Superior temporal gyrus (tissue), 1 donor: ENCODE results near the gene SSH2.
A peak's percentile ranks its signal among the peaks of the same experiment; 100 is the strongest.

Experiments used
- DNase-seq: peaks from one replicate; pipeline ENCODE4 v3.0.0-alpha.2; 2016; ENCODE audit errors: extremely low spot score

Gene SSH2

DNA sequence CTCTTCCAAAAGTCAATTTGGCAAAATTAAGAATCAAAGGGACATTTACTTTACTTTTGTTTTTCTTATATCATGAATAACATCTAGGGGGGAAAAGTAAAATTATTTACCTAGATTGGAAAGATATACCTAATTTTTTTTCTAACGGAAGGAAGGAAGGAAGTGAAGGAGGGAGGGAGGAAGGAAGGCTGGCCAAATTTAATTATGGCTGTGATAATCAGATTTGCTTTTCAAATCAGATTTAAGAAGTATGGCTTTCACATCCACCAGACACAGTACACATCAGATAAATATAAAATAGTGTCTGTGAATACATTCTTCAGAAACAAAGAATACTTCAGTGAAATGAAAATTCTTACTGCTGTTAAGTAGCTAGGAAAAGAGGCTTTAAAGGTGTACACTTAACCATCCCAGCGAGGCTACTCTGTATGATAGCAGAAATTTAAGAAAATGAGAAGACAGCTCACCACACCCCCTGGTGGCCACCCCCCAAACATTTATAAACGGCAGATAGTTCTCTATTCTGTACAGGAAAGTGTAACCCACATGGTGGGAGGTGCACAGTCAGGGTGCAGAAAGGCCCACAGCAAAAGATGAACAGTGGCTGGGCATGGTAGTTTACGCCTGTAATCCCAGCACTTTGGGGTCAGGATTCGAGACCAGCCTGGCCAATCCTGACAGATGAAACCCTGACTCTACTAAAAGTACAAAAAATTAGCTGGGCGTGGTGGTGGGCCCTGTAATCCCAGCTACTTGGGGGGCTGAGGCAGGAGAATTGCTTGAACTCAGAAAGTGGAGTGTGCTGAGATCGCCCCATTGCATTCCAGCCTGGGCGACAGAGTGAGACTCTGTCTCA, 150.8 kb downstream of the SSH2 start:
- peak; percentile 89 for DNase-seq

DNA sequence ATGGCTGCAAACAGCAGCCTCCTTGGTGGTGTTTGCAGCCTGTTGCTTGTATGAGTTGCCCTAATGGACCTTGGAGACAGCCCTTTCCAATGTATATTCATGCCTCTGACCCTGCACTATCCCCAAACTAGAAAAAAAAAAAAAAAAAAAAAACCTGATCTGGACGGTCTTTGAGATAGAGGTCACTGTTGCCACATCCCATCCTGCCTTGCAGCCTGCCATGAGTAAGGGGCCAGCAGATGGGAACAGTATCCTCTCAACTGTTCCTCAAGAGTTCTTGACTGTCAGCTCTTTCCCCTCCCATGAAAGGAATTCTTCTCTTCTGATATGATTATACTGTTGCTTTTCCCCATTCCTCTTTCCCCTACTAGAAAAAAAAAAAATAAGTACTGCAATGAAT, 152.4 kb downstream of the SSH2 start:
- DNase-seq, result no peak

GRCh38 chr17:29776026-29776425, 154.0 kb downstream of the SSH2 start:
- DNase-seq, result no peak

- no peak for DNase-seq
Measured at GRCh38 chr17:29772981-29773380, 157.0 kb downstream of the SSH2 start.

DNA sequence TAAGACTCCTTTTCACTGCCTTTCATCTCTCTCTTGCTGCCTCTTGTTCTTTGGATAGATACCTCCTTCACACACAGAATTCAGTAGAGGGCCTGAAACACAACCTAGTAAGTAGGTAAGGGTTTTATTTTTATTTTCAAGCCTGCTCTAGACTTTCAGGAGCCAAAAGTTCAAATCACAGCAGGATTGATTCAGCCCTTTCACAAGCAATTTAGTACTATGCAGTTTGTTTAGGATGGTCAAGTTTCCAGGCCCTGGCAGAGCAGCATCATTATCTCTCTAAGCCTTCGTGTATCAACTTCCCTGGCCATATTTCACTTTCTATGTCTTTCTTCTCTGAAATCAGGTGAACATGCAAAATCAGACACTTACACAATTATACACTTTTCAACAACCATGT, 158.5 kb downstream of the SSH2 start:
- no peak for DNase-seq

GRCh38 chr17:29769225-29769624, 160.8 kb downstream of the SSH2 start:
- no peak for DNase-seq

DNA sequence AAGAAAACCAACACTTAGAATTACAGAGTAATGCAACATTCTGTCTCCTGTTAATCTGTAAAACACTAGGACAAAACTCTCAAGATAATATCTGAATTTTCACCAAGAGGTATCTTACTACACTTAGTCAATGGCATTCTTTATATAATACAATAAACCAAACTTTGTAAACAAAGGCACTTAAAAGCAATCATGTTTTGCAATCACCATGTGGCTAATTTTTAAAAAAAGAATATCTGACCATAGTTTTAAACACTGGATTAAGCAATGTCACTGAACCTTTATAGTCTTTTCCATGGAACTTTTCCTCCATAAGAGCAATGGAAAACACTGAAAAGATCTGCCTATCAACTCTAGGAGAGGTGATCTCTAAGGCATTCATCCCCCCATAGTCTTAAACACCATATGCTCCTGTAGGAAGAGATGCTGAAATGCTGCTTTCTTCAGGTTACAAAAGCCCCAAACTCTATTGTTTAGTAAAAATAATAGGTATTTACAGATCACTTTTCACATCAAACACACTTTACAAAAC, 163.2 kb downstream of the SSH2 start:
- no peak for DNase-seq

DNA sequence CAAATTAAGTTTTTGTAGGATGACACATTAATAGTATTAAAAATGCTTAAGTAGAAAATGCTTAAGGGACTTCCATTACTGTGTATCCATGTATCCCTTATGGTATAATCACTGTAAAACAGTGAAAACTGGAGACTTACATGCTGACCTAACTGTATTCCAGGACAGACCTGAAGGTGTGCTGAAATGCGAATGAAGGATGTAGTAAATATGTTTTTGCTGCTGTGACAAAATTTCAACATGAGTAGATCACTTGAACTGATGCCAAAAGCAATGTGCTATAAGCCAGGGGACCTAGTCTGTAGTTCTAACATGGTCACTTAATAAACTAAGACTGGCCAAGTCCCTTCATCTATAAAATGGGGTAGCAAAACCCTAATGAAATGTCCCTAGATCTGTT, 165.3 kb downstream of the SSH2 start:
- DNase-seq, result no peak

DNA sequence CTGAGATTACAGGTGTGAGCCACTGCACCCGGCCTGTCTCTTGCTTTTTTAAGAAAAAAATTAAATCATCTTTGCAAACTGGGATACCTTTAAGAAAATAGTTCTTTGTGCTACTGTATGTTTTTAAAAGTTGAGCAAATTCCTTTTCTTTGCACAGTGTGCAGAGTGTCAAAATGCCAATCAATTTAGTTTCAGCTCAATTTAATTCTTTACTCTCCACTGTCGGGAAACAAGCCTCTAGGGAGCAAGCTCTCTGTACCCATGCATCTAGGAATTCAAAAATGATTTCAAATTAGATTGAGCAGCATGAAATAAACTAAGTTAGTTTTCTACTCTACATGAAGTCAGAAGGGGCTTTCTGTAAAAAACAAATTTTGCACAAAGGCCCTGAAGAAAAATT, 165.8 kb downstream of the SSH2 start:
- DNase-seq, result no peak

- DNase-seq, result no peak
Measured at GRCh38 chr17:29763273-29763672, 166.8 kb downstream of the SSH2 start.

GRCh38 chr17:29761040-29761761, 168.8 kb downstream of the SSH2 start:
- DNase-seq, result peak; percentile 77

DNA sequence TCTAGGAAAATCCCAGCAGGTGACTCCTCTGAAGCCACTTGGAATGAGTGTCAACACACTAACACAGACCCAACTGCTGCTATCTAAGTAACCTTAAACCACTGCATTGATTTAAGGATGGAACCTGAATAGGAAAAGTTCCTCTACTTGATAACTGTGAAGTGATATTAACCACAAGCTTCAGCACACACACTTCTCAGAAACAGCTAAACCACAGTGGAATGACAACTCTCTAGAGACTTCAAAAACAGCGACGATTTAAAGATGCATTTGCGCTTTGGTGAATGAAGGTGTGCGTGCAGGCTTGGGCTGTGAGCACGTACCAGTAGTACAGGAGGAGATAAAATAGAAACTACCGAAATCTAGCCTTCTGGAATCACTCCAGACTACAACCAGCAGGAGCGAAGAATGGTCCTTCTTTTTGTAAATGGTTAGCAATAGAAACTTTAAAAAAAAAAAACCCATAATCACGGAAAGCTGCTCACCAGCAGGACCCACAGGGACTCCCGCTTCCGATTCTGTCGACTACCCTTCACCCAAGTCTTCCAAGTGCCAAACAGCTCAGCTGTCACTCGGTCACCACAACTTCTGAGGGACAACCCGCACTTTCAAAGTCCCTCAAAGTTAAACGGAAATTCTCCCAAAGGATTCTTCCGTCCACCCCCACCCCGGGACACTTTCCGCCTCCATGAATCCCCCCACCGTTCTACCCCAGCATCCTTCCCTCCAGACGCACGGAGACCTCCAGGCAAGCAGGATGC, 169.6 kb downstream of the SSH2 start:
- DNase-seq, result peak; percentile 50

- DNase-seq, result no peak
Measured at GRCh38 chr17:29758255-29758654, 171.8 kb downstream of the SSH2 start.

- DNase-seq, result no peak
Measured at GRCh38 chr17:29757788-29758187, 172.2 kb downstream of the SSH2 start.

DNA sequence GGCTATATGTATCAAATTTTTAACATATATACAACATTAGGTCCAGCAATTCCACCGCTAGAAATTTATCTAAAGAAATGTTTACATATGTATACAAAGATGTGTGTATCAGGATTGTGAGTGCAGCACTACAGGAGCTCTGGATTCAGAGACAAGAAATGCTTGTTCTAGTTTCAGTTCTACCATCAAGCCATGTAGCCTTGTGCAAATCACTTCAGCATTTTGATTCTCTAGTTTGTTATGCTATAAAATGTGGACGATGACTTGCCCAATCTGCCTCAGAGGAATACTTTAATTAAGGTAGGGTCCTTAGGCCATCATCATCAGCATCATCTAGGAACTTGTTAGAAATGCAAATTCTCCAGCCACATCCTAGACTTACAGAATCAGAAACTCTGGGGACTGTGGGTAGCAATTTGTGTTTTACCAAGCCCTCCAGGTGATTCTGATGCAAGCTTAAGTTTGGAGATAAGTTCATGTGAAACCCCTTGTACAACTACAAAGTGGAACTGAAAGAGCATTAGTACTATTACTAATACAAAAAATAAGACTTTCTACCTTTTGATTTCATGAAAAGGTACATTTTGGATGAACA, 176.1 kb downstream of the SSH2 start:
- DNase-seq, result no peak

DNA sequence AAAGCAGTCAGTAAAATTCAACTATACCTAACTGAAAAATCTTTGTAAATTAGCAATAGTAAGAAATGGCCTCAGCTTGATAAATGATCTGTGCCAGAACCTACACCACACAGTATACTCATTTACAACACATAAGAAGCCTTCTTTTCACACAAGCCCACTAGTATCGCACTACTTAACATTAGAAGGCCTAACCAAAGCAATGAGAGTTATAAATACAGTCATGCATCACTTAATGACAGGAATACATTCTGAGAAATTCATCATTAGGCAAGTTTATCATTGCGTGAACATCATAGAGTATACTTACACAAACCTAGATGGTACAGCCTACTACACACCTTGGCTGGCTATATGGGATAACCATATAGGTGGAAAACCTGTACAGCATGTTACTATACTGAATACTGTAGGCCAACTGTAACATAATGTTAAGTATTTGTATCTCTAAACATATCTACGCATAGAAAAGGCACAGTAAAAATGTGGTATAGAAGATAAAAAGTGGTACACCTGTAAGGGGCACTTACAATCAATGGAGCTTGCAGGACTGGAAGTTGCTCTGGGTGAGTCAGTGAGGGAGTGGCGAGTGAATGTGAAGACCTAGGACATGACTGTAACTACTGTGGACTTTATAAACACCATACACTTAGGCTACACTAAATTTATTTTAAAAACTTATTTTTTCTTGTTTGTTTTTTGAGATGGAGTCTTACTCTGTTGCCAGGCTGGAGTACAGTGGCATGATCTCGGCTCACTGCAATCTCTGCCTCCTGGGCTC, 180.8 kb downstream of the SSH2 start:
- DNase-seq, result no peak

- no peak for DNase-seq
Measured at GRCh38 chr17:29748400-29748799, 181.6 kb downstream of the SSH2 start.

GRCh38 chr17:29747660-29748059, 182.4 kb downstream of the SSH2 start:
- no peak for DNase-seq

GRCh38 chr17:29746669-29747068, 183.4 kb downstream of the SSH2 start:
- no peak for DNase-seq

DNA sequence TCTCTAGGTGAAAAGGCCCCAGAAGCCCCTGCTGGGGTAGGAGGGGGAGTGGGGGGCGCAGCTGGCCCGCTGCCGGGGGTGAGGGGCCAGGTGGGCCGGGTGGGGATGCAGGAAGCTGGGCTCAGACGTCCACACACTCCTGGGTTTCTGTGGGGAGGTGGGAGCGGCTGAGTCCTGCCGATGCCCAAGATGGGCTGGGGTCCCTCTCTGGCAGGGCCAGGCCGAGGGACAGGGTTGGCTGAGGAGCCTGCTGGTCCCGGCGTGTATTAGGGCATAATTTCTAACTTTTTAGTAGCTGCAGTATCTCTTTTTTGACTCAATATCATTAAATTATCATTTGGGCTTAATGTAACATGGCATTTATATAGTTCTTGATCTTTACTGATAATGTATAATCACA, 185.9 kb downstream of the SSH2 start:
- DNase-seq, result no peak

GRCh38 chr17:29742210-29742513, 187.9 kb downstream of the SSH2 start:
- no peak for DNase-seq
